Hematopoietic multipotent progenitor cell treated with erythropoietin and hydrocortisone succinate and interleukin-3 and kit ligand, for 8 days (in vitro differentiated cells): ENCODE results near the gene KDM5A.
"Not testable (repeated sequence)": the region's sequence is repeated elsewhere in the genome, so short reads cannot be mapped to it uniquely, and the experiment has no call there.

ENCODE experiments used
- DNase-seq: peaks from one replicate; pipeline ENCODE4 v3.0.0-alpha.2; 2015

KDM5A gene

GRCh38 chr12:331287-331686 lies 57.8 kb downstream of the KDM5A start:
- DNase-seq = no peak

GRCh38 chr12:325906-326305 lies 63.2 kb downstream of the KDM5A start:
- DNase-seq = no peak

GRCh38 chr12:323507-323906 lies 65.6 kb downstream of the KDM5A start:
- no peak for DNase-seq

- peak; percentile 20 for DNase-seq
These were observed 67.4 kb downstream of the KDM5A start for GRCh38 chr12:321606-322326.

GRCh38 chr12:318759-319515 lies 70.2 kb downstream of the KDM5A start:
- no peak for DNase-seq

- DNase-seq = no peak
These were observed 80.6 kb downstream of the KDM5A start for GRCh38 chr12:308511-308910.

GRCh38 chr12:307406-307805 lies 81.7 kb downstream of the KDM5A start:
- no peak for DNase-seq

- DNase-seq = no peak
These were observed 84.3 kb downstream of the KDM5A start for GRCh38 chr12:304805-305204.

GRCh38 chr12:302766-303165 lies 86.4 kb downstream of the KDM5A start:
- DNase-seq = not testable (repeated sequence)

GRCh38 chr12:300166-300565 lies 89.0 kb downstream of the KDM5A start:
- not testable (repeated sequence) for DNase-seq

GRCh38 chr12:299511-299910 lies 89.6 kb downstream of the KDM5A start:
- DNase-seq = not testable (repeated sequence)

- not testable (repeated sequence) for DNase-seq
These were observed 91.1 kb downstream of the KDM5A start for GRCh38 chr12:298059-298458.

GRCh38 chr12:295132-295531 lies 94.0 kb downstream of the KDM5A start:
- no peak for DNase-seq

- no peak for DNase-seq
These were observed 95.9 kb downstream of the KDM5A start for GRCh38 chr12:293199-293598.

GRCh38 chr12:292186-292585 lies 96.9 kb downstream of the KDM5A start:
- no peak for DNase-seq

GRCh38 chr12:291153-291723 lies 97.9 kb downstream of the KDM5A start:
- DNase-seq = no peak

GRCh38 chr12:288687-289086 lies 100.4 kb downstream of the KDM5A start:
- no peak for DNase-seq

GRCh38 chr12:286531-287300 lies 102.4 kb downstream of the KDM5A start:
- no peak for DNase-seq

- no peak for DNase-seq
These were observed 111.1 kb downstream of the KDM5A start for GRCh38 chr12:278046-278445.

- DNase-seq = no peak
These were observed 113.3 kb downstream of the KDM5A start for GRCh38 chr12:275812-276211.

- DNase-seq = no peak
These were observed 115.7 kb downstream of the KDM5A start for GRCh38 chr12:273382-273781.

GRCh38 chr12:272942-273341 lies 116.2 kb downstream of the KDM5A start:
- no peak for DNase-seq

GRCh38 chr12:271161-271560 lies 118.0 kb downstream of the KDM5A start:
- no peak for DNase-seq
